Gastrocnemius medialis (tissue), 4 donors: ENCODE measurements around the gene RAX. TPM values are rescaled to one million over a fixed set of nuclear protein-coding genes. Genes with fewer than 3 reads are reported as not detected.

Experiments used
- ATAC-seq, 2 donors: fragments of 150-250 bp; one replicate each; pipeline ENCODE4 v1.9.1; 2016
- DNase-seq, 2 donors: peaks; one replicate each; pipeline ENCODE4 v3.0.0-alpha.2; 2019
- H3K27ac ChIP-seq, 4 donors: fragments of 200-600 bp; sonication (generic); 1 replicate in 1 of 4; 2 replicates in 3 of 4; pipeline ENCODE4 v1.5.1; 2016 to 2018; ENCODE audit warnings: mild to moderate bottlenecking in 2 of 4, moderate library complexity in 1 of 4
- H3K27me3 ChIP-seq, 3 donors: fragments of 200-600 bp; sonication (generic) in 2 of 3; 1 replicate in 1 of 3; 2 replicates in 2 of 3; pipeline versions ENCODE4 v1.5.1 to v1.6.0; 2016 to 2019; ENCODE audit warnings: mild to moderate bottlenecking in 1 of 3, moderate library complexity in 1 of 3
- H3K36me3 ChIP-seq, 2 donors: fragments of 200-600 bp; sonication (generic) in 1 of 2; one replicate each; pipeline ENCODE4 v1.5.1; 2017 to 2018
- H3K4me1 ChIP-seq, 2 donors: fragments of 200-600 bp; sonication (generic) in 1 of 2; one replicate each; pipeline ENCODE4 v1.5.1; 2016 to 2017; ENCODE audit warnings: mild to moderate bottlenecking in 2 of 2
- H3K4me3 ChIP-seq, 4 donors: fragments of 200-600 bp; sonication (generic) in 3 of 4; 1 replicate in 1 of 4; 2 replicates in 3 of 4; pipeline ENCODE4 v1.5.1; 2016 to 2019; ENCODE audit warnings: mild to moderate bottlenecking in 2 of 4
- H3K9me3 ChIP-seq, 3 donors: fragments of 200-600 bp; sonication (generic) in 2 of 3; 1 replicate in 1 of 3; 2 replicates in 2 of 3; pipeline ENCODE4 v1.5.1; 2016 to 2019
- CTCF ChIP-seq, 5 experiments: fragments of 450-650 bp in 3 of 5; fragments of 200-600 bp in 2 of 5; sonication (generic) in 2 of 5; IDR thresholded peaks in 4 of 5; conservative IDR thresholded peaks in 1 of 5; 1 replicate in 4 of 5; 2 replicates in 1 of 5; pipeline ENCODE4 v1.5.1; 2016 to 2019; ENCODE audit warnings: antibody characterized with exemption in 5 of 5, mild to moderate bottlenecking in 3 of 5, moderate library complexity in 3 of 5
- POLR2A ChIP-seq, 2 donors: fragments of 450-650 bp; IDR thresholded peaks; one replicate each; pipeline ENCODE4 v1.6.1; 2017; ENCODE audit warnings: antibody characterized with exemption in 2 of 2, mild to moderate bottlenecking in 2 of 2, moderate library complexity in 2 of 2
- in situ Hi-C, 4 donors: fragments of 200-750 bp; cut with MboI; loops; one replicate each; pipeline versions ENCODE4 v1.15.0 to v1.8.0; 2017; ENCODE audit warnings: low sequenced_read_pairs in 4 of 4
- intact Hi-C: fragments of 100-400 bp; cut with DNase I; formaldehyde crosslinking; loops from one replicate; pipeline ENCODE4 v1.15.1; 2023; ENCODE audit warnings: low total_unique reads
- total RNA-seq, 4 donors: library from RNA; depleted of rRNA; stranded (reverse); fragments of >200 nt; gene quantifications; one replicate each; pipeline versions ENCODE4 v1.1.0 to v1.2.3, GENCODE V29; 2016

Gene RAX
- total RNA-seq, 4 donors from 2014 or later: not detected

DNA sequence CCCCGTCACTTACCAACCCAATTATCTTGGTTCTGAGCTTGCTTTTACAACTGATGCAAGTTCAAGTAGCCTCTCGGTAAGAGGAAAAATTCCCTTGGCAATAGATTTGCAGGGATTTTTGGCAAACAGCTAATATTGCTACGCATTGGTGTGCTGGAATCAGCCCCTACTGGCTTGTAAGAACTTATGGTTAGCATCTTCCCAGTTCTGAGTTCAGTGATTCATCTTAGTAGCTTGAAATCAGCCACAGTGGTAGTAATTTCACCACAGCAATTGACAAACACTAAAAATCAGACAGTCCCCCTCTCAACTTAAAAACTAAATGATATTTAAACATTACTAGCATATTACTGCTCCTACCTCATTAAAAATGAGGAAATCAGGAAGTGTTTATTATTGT is 5.9 kb upstream of the RAX start:
- intact Hi-C loops (no loop called here), in situ Hi-C loops (no loop called here)
- Histone ChIP-seq H3K27ac (no peak overlapping the region), H3K9me3 (no peaks in the 10 kb centered on the region), H3K4me1 (no peaks in the 10 kb centered on the region), H3K4me3 (no peak overlapping the region), H3K36me3 (no peaks in the 10 kb centered on the region), H3K27me3 (peaks cover 34 to 54% (median 49%) of the 10 kb centered on the region in 3 donors)
- ATAC-seq (no peak), DNase-seq (no peak)
- TF ChIP-seq CTCF (IDR thresholded peaks at IDR 0.05 in 4 of 5, conservative IDR thresholded peaks at IDR 0.05 in 1 of 5) (no peak), POLR2A (IDR thresholded peaks at IDR 0.05) (no peak)

DNA sequence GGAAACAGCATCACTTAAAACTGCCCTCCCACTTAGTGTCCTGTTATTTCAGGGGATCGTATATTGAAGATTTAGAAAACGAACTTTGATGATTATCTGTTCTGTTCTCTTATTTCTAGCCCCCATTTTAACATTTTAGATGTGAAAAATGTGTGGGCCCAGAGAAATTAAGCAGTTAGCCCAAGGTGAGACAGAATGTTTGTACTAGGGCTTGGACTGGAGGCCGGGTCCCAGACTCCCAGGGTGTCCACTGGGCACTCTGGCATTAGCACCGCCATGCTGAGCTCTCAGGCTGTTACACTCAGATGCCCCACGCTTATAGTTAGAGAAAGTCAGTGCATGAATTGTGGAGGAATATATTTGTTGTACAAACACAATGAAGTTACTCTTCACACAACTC is 5.5 kb upstream of the RAX start:
- H3K27me3 ChIP-seq: peaks cover 38 to 58% (median 53%) of the 10 kb centered on the region in 3 donors
- no peaks in the 10 kb centered on the region for H3K36me3 ChIP-seq
- in situ Hi-C loops (no loop called here), intact Hi-C loops (no loop called here)
- no peak overlapping the region for H3K27ac ChIP-seq
- ATAC-seq (no peak), DNase-seq (no peak)
- TF ChIP-seq POLR2A (IDR thresholded peaks at IDR 0.05) (no peak), CTCF (IDR thresholded peaks at IDR 0.05 in 4 of 5, conservative IDR thresholded peaks at IDR 0.05 in 1 of 5) (no peak)
- H3K4me1 ChIP-seq: no peaks in the 10 kb centered on the region
- no peak overlapping the region for H3K4me3 ChIP-seq
- no peaks in the 10 kb centered on the region for H3K9me3 ChIP-seq

DNA sequence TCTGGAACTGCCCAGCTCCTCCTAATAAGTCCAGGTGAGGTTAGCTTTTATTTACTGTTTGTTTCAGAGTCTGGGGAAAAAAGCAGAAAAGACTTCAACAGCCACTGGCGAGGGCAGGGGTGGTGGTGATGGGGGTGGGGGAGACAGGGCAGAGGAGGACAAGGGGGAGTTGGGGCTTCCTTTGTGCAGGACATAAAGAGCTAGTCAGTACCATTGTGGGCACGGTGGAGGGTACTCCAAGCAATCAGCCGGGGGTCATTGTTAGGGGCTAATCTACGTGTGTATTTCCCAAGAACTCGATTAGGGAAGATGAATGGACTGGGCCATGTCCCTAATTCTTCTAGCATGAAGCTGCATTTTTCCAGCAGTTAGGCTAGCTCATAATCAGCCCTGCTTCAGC is 2.8 kb upstream of the RAX start:
- intact Hi-C loops: no loop called here
- TF ChIP-seq POLR2A (IDR thresholded peaks at IDR 0.05) (no peak), CTCF (IDR thresholded peaks at IDR 0.05 in 4 of 5, conservative IDR thresholded peaks at IDR 0.05 in 1 of 5) (no peak)
- Histone ChIP-seq H3K27ac (no peak overlapping the region), H3K4me1 (no peaks in the 10 kb centered on the region), H3K4me3 (no peak overlapping the region), H3K9me3 (no peaks in the 10 kb centered on the region), H3K27me3 (peaks cover 54 to 77% (median 66%) of the 10 kb centered on the region in 3 donors), H3K36me3 (no peaks in the 10 kb centered on the region)
- DNase-seq (no peak), ATAC-seq (no peak)
- in situ Hi-C loops: no loop called here

DNA sequence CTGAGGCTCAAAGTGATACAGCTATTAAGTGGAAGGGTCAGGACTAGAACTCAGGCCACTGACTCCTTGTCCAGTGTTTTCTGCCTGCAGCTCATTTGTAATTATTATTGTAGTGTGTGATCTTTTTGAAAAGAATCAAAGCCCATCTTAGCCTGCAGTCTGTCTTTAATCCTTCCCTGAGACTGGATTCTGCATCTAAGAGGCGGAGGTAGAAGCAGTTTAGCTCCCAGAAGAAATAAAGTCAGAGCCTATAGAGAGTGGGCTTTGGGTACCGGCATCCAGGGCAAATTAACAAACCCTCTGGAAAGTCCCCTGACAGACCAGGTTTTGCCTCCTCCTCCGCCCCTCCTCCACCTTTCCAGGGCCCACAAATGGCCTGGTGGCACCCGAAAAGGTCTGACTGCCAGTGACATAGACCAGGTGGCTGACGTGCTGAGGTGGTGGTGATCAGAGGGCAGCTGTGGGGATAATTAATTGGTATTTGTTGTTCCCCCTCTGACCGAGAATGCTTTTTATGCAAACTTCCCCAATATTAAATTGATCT is 2.2 kb upstream of the RAX start:
- Histone ChIP-seq H3K27me3 (peaks cover 60 to 79% (median 69%) of the 10 kb centered on the region in 3 donors), H3K4me1 (no peaks in the 10 kb centered on the region), H3K9me3 (no peaks in the 10 kb centered on the region), H3K36me3 (no peaks in the 10 kb centered on the region), H3K27ac (no peak overlapping the region), H3K4me3 (no peak overlapping the region)
- in situ Hi-C loops (no loop called here), intact Hi-C loops (no loop called here)
- TF ChIP-seq POLR2A (IDR thresholded peaks at IDR 0.05) (no peak), CTCF (IDR thresholded peaks at IDR 0.05 in 4 of 5, conservative IDR thresholded peaks at IDR 0.05 in 1 of 5) (no peak)
- no peak for ATAC-seq
- DNase-seq: no peak

- no peaks in the 10 kb centered on the region for H3K36me3 ChIP-seq
- peaks cover 70 to 81% (median 76%) of the 10 kb centered on the region in 3 donors for H3K27me3 ChIP-seq
- no peak for DNase-seq
- peaks cover 0 to 3% of the 10 kb centered on the region in 2 donors for H3K4me1 ChIP-seq
- TF ChIP-seq CTCF (IDR thresholded peaks at IDR 0.05 in 4 of 5, conservative IDR thresholded peaks at IDR 0.05 in 1 of 5) (no peak), POLR2A (IDR thresholded peaks at IDR 0.05) (no peak)
- ATAC-seq: no peak
- no peak overlapping the region for H3K4me3 ChIP-seq
- in situ Hi-C loops (no loop called here), intact Hi-C loops (no loop called here)
- no peaks in the 10 kb centered on the region for H3K9me3 ChIP-seq
- no peak overlapping the region for H3K27ac ChIP-seq
Observed at GRCh38 chr18:59274533-59274928, 1.3 kb upstream of the RAX start.
